Stimulated activated CD4-positive, alpha-beta T cell treated with anti-CD3 and anti-CD28 coated beads, Interleukin-2, amount 100 ng/mL, for 48 hours (primary cell): ENCODE results near the gene CCDC112.
A peak's percentile ranks its signal among the peaks of the same experiment; 100 is the strongest.
"Not testable (repeated sequence)": the region's sequence is repeated elsewhere in the genome, so short reads cannot be mapped to it uniquely, and the experiment has no call there.

Source experiments
- DNase-seq, 2 donors: peaks; one replicate each; pipeline ENCODE4 v3.0.0-alpha.2; 2020

Gene CCDC112, protein sequence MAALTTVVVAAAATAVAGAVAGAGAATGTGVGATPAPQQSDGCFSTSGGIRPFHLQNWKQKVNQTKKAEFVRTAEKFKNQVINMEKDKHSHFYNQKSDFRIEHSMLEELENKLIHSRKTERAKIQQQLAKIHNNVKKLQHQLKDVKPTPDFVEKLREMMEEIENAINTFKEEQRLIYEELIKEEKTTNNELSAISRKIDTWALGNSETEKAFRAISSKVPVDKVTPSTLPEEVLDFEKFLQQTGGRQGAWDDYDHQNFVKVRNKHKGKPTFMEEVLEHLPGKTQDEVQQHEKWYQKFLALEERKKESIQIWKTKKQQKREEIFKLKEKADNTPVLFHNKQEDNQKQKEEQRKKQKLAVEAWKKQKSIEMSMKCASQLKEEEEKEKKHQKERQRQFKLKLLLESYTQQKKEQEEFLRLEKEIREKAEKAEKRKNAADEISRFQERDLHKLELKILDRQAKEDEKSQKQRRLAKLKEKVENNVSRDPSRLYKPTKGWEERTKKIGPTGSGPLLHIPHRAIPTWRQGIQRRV

DNA sequence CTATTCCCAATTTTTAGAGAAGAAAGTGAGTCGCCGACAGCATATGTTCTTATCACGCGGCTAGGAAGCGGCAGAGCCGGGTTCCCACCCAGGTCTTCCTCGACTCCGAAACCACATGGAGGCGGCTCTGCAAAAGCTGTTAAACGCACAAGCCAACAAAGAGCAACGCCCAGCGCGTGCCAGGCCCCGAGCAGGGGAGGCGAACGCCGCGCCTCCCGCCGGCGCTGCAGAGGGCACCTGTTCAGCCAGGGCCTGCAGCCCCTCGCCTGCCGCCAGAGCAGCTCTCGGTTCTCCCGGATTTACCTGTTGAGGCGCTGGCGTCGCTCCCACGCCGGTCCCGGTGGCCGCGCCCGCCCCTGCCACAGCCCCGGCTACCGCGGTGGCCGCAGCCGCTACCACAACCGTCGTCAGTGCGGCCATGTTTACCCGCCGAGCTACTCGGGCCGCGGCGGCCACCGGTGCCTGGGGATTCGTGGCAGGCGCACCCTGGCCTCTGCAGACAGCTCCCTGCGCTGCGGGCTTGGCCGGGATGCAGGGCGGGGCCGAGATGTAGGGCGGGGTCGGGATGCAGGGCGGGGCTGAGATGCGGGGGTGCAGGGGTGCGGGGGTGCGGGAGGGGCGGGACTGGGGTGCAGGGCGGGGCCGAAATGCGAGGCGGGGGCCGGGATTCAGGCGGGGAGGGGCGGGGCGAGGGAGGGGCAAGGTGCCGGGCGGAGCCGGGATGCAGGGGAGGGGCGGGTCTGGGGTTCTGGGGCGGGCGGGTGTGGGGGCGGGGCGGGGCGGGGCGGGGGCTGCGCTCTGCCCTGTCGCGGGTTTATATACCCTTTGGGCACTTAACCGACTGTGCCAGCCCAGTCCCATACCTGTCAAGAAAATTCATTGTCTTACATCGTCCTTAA lies at the start of gene CCDC112:
TSS of gene CCDC112 (minus strand) at position 531 of the 899 bp plus-strand sequence. CDS start at position 420, 111 bp downstream.
- DNase-seq, result peak; percentile 77 to 80

DNA sequence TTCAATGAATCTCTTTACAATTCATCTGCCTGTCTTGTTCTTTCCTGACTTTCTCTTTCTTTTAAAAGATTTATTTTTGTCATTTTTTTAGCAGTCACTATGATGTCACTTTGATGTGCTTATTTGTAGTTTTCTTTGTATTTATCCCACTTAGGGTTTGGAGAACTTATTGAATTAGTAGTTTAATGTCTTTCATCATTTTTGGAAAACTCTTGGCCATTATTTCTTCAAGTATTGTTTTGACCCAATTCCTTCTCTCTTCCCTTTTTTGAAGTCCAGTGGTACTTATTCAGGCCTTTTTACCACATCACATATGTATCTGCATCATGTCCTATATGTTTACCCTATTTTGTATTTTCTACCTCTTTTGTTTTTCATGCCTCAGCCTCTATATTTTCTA lies 48.9 kb upstream of the CCDC112 start:
- DNase-seq, result no peak

DNA sequence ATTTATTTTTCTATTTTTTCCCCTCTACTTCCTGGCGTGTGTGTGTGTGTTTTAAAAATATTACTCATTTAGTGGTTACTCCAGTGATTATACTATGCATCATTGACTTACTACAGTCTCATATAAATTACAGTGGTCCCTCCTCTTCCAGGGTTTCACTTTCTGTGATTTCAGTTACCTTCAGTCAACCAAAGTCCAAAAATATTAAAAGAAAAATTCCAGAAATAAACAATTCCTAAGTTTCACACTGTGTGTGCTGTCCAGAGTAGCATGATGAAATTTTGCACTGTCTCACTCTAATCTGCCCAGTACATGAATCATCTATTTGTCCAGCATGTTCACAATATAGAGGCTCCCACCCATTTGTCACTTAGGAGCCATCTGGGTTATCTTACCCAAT lies 47.4 kb upstream of the CCDC112 start:
- DNase-seq, result no peak

DNA sequence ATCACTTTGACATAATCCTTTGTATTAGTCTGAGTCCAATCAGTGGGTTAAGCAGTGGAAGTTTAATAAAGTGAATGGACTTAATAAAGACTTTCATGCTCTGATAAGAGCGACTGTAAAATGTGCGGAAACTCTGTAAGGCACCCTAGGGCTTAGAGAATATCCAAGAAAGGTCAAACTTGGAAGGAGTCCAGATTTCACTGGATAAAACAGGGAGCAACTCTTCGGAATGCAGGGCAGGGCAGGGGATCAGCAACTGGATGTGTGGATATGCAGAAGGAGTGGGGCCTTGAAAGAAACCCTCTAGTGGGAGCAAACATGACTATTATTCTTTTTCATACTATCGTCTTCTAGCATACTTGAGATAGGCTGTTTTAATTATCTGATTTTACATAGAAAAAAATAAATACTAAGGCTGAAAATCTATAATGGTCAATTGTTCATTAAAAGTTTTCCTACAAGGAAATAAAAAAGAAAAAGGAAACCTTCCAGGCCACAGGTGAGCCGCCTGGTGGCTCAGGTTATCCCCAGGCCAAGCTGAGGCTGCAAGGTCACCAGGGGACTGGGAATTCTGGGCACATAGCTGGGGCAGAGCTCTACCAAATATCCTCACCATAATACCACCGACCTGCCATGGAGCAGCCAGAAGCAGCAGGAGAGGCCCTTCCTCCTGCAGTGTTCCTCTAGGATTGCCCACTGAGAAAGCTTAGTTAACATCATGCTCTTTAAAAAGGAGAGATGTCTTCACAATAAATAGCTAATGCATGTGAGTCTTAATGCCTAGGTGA lies 46.3 kb upstream of the CCDC112 start:
- DNase-seq, result no peak

DNA sequence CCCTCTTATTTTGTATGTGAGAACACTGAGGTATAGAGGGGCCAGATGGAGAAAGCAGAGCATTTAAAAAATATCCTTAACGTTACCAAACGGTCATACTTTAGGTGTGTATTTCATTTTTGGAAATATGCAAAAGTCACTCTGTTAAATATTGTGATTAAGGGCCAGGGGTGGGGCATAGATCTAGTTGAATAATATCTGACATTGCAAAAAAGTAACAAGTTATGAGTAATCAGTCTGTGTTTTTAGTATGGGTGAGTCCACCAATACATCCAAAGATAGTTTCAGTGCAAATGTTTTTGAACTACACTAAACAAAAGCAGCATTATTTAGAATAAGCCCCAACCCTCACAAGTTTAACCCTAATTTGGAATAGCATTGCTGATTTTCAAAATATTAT lies 45.3 kb upstream of the CCDC112 start:
- DNase-seq, result no peak

DNA sequence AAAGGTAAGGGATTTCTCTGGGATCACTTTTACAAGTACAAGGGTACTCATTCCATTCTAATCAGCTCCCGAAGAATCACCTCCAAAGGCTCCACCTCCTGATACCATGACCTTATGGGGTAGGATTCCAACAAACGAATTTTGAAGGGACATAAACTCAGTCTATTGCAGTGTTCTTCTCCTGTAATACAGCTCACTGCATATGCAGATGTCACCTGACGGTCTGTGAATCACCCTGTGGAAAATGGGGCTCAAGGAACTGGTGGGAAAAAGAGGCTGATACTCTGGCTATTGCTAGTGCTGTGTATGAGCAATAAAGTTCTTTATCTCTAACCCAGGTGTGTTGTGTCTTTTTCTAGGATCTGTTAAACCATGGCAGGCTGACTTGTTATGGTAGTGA lies 42.4 kb upstream of the CCDC112 start:
- DNase-seq, result no peak

DNA sequence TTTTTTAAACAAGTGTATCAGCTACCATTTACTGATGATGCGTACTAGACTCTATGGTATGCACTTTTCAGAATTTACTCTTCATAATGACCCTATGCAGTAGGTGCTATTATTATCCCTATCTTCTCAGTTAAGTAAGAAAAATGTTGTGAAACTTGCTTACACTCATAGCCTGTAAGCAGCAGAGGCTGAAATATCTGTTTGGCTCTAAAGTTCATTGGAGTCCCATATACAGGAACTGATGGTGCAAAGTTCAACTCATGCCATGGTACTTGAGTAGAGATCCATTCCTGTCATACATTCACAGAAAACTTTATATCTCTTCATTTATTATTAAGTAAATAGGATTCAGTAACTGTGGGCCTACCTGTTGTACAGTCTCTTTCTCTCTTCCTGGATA lies 41.4 kb upstream of the CCDC112 start:
- no peak for DNase-seq

DNA sequence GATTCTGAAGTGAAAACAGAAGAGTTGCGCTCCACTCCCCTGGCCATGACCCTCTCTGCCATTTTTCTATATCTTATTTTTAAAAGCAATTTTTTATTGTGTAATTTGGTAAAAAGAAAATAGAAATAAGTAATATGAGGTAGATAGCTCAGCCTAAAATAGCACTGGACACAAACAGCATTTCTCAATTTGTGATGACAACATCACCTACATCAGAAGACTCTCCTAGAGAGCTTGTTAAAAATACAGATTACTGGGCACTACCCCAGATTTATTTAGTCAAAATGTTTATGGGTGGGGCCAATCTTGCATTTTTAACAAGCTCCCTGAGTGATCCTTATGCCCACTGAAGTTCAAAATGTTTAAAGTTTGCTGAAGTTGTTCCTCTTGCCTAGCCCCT lies 40.5 kb upstream of the CCDC112 start:
- no peak for DNase-seq

DNA sequence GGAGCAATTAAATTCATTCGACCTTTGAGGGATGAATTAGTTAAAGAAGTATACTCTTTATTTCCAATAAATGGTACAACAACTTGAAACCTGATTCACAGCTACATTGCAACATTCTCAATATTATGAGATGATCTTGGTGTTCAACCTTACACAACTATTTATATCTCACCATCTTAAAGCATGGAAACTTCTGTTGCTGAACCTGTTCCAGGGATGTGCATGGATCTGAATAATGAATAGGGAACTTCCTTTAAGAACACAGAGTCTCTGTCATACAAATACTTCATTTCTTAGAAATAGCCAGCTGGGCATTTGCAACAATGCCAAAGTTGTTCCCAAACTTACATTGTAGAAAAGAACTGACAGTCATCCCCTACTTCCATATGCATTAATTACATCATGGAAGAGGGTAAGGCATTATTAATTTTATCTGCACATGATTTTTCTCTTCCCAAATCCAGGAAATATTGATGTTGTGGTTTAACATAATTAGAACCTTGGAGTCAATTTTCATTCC lies 39.8 kb upstream of the CCDC112 start:
- DNase-seq, result no peak

DNA sequence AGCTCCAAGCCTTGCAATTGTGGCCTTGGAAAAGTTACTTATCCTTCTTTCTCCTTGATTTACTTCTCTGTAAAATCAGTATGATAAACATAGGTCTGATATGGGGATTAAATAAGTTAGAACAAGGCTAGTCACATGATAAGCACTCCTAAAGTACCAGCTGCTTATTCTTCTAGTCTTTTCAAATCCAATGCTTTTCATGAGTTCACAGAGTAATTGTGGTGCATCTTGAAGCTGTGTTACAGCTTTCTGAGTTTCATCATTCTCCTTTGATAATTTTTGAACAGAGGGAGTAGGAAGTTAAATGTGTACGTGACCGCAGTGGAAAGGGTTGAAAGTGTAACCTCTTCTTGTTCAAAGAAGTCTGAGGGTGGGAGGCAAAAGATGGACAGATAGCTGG lies 38.8 kb upstream of the CCDC112 start:
- DNase-seq, result no peak

DNA sequence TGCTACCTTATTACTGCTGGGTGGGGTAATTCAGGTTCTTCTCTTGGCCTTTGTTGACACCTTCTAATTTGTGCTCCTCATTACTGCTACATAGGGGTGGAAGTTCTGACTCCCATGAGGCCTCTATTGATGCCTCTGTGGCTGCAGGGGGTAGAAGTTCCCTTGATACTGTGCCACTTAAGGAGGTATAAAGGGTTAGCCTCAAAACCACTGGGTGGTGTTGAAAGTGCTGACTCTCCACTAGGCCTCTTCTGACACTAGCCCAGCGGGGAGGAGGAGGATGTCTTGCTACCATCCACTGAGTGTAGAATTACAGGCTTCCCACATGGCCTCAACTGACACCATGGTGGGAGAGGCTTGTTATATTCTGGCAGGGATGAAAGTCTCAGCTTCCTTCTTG lies 36.7 kb upstream of the CCDC112 start:
- no peak for DNase-seq

DNA sequence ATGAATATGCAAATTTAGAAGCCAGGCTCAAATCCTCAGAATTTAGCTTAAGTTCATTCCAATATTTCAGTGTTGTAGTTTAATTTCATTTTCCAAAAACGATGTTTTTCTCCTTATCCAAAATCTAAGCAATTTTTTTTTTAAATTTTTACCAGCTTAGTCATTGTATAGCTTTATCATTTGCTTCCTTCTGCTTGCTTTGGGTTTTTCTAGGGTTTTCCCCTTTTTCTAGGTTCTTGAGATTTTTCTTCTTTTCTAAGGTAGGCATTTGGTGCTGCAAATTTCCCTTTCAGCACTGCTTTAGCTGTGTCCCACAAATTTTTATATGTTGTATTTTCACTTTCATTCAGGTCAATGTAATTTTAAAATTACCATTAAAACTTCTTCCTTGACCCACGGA lies 34.4 kb upstream of the CCDC112 start:
- DNase-seq, result no peak

DNA sequence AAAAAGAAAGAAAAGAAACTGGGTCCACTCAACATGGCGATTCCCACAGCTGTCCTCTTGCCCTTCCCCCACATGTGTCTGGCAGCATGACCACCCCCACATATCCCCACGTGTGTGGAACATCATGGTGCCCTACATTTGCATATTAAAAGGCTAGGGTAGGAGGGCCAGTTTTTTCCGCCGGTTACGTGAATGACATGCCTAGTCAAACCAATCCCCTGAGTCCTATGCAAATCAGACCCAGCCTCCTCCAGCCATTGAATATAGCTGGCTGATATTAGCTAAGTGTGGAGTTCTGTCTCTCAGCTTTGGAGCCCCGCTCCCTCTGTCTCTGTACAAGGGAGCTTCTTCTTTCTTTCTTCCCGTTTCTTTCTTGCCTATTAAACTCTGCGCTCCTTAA lies 33.0 kb upstream of the CCDC112 start:
- no peak for DNase-seq

DNA sequence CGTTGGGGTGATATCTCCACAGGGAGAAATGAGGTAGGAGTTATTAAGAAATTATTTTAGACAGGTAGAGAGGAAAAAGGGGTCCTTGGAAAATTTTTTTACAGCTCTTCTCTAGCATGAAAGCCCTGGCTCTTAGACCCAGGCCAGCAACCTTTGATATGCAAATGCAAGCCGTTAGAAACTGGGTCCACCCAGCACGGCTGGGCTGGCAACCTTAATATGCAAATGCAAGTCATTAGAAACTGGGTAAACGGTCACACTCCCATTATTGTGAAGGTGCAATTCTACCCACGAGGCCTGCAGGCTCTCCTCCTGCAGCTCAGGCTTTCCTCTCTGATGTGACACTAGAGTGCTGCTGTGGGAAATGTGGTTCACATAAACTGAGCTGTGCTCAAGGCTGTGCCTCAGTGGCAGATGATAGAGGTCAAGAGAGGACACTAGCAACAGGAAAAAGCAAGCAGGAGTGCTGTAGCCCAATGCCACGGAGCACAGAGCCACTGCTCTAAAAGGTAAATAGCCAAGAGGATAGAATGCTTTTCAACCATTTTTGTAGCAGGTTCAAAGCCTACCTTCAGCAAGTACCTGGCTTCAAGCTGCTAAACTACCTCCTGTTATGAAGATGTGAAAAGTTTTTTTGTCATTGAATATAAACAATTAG lies 32.3 kb upstream of the CCDC112 start:
- DNase-seq, result not testable (repeated sequence)

DNA sequence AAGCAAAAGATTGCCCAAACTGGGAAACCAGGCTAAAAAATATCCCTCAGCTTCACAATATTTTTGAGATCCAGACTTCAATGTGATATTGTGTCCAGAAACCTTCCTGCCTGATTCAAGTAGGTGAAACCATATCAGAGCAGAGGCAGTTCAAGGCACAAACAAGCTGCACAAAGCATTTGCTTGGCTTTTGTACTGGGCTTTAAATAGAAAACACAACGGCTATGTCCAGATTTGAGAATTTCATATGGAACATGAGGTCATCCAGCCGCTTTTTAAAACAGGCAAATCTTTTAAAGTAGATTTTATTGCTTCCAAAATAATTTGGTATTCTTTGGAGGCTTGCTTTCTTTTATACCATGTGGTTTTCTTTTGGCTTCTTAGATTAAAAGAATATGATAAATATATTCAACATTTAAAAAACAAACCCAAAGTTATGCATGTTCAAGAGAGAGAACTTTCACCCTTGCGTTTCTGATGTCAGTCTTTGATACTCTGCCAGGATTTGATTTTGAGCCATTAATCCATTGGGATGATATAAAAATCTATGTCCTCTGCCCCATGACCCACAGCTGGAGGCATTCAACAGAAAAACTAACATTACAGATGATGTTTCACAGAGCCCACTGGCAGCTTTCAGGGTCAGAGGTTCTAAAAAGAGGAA lies 29.0 kb upstream of the CCDC112 start:
- DNase-seq, result no peak

DNA sequence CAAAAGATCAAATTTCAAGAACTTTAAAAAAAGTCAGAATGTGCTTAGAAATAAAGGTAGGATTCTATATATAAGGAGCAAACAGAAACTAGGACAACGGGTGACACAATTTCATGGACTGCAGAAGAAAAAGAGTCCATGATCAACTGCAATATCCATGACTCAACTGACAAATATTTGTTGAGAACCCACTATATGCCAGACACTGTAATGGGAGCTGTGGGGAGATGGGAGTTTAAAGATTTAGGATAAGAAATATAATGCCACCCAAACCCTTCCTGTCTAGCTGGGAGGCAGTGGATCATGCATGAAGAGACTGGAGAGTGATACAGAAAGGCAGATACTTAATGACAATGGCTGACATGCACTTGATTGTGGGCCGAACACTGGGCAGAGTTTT lies 27.6 kb upstream of the CCDC112 start:
- no peak for DNase-seq

DNA sequence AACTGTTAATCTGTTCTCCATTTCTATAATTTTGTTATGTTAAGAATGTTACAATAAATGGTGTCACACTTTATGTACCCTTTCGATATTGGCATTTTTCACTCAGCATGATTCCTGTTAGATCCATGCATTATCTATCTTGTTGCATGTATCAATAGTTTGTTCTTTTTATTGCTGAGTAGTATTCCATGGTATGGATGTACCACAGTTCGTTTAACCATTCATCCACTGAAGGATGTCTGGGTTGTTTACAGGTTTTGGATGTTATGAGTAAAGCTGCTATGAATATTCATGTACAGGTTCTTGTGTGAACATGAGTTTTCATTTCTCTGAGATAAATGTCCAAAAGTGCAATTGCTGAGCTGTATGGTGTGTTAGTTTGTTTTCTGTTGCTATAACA lies 26.3 kb upstream of the CCDC112 start:
- no peak for DNase-seq

DNA sequence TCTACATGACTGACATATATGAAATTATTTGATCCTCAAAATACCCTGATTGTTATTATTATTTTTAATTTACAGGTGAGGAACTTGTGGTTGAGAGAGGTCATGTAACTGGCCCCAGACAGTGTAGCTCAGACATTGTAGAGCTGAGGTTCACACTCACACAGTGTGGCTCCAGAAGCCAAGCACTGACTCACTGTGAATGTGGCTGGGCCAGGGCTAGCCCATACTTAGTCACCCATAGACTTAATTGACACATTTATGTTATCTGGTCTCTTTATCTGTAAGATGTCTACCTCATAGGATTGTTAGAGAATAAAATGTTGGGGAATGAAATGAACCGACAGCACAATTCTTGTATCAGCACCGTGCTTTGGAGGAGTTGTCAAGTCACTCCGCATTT lies 24.9 kb upstream of the CCDC112 start:
- no peak for DNase-seq

DNA sequence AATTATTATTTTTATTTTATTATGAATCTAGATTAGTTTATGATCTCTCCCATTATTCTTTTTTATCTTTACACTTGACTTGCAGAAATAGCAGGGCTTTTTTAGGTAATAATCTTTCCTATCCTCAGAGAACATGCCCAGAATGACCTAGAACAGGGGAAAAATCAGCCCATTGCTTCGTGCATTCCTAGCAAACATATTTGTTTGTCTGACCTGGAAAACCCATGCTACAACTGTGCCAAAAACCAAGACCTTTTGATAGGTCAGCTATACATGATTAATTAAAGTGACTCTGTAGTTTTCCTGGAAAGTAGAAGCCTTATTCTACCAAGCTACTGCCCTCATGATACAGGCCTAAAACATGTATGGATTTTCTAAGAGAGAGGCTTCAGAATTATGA lies 24.1 kb upstream of the CCDC112 start:
- no peak for DNase-seq

DNA sequence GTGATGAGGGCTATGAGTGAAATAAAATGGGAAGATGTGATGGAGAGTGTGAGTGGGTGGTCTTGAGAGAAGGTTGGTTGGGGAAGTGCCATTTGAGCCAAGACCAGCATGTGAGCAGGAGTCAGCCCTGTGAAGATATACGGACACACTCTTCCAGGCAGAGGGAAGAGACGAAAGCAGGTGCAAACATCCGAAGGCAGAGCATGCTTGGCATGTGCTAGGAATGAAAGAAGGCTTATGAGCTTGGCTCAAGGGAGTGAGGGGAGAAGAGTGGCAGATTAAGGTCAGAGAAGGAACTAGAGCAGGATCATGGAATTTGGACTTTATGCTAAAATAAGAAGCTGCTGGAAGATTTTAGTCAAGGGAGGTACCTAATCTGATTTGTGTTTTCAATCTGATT lies 23.6 kb upstream of the CCDC112 start:
- DNase-seq, result no peak

DNA sequence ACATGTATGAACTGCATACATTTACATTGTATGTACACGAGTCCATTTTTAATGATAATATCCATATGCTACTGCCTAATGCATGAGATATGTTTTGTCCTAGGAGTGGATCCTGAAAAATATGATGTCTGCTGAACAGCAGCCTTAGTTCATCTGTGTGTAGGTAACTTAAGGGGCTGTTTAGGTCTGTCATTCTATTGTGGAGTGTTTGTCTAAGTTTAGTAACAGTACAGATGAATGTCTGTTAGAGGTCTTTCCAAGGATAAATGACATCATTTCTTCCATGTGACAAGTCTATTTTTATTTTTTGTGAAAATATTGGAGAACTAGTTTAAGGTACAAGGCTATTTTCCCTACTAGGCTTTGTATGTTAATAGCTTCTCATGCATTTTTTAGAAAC lies 22.6 kb upstream of the CCDC112 start:
- DNase-seq, result no peak

DNA sequence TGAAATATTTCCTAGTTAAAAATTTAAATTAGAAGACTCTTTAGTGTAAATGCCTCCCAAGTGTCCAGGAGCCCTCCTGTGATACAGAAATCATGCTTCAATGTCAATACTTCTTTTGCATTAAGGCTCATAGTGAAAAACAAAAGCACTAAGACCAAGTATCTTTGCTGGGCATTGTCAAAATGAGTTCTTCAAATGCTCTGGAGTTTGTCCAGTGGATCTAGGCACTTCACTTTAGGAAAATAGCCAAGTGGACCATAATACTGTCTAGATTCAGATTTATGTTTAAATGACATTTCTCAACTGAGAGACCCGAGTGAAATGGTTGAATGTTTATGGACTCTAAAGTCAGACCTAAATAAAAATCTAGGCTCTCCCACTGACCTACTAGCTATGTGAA lies 21.3 kb upstream of the CCDC112 start:
- DNase-seq, result no peak
